H1 (cell line): ENCODE data around the gene GAP43. TPM values are rescaled to one million over a fixed set of nuclear protein-coding genes. Genes with fewer than 3 reads are reported as not detected.

Source experiments
- CTCF ChIA-PET: fragments of 300-600 bp; sonication (Branson Sonifier 250); formaldehyde crosslinking; loops from one replicate; lab custom pipeline; 2021; ENCODE audit not compliant: partially characterized antibody; lab: Charles Lee
- POLR2A ChIA-PET: fragments of 300-600 bp; sonication (Branson Sonifier 250); formaldehyde crosslinking; loops from one replicate; lab custom pipeline; 2021; ENCODE audit warnings: inconsistent platforms; ENCODE audit not compliant: partially characterized antibody; lab: Charles Lee
- DNase-seq, 2 experiments: peaks; one replicate each; pipeline versions ENCODE4 v3.0.0 to v3.0.0-alpha.2; 2010 to 2022; ENCODE audit warnings: low spot score in 2 of 2, low read depth in 1 of 2, mixed read lengths in 1 of 2
- FAIRE-seq: peaks from 2 replicates; lab custom pipeline; 2011; peaks lifted over from hg19 to GRCh38; lab: Jason Lieb, UNC
- H2AFZ ChIP-seq: 2 replicates; pipeline ENCODE4 v1.8.1; 2012; ENCODE audit warnings: low read length, inconsistent platforms
- H2AK5ac ChIP-seq: 2 replicates; pipeline ENCODE4 v1.6.1; 2013; ENCODE audit warnings: low read depth, low read length
- H2BK120ac ChIP-seq: replicated peaks from 2 replicates; pipeline ENCODE3; 2013; ENCODE audit warnings: low read depth, low read length, inconsistent platforms
- H2BK12ac ChIP-seq: 2 replicates; pipeline ENCODE4 v1.6.1; 2013; ENCODE audit warnings: low read depth, low read length
- H2BK15ac ChIP-seq: 2 replicates; pipeline ENCODE4 v1.6.1; 2013; ENCODE audit warnings: low read length
- H2BK20ac ChIP-seq: 2 replicates; pipeline ENCODE4 v1.6.1; 2013; ENCODE audit warnings: low read length
- H2BK5ac ChIP-seq: 2 replicates; pipeline ENCODE4 v1.6.1; 2013; ENCODE audit warnings: low read depth, low read length
- H3K14ac ChIP-seq: 2 replicates; pipeline ENCODE4 v1.6.1; 2013; ENCODE audit warnings: inconsistent platforms; ENCODE audit not compliant: insufficient read length
- H3K18ac ChIP-seq: 2 replicates; pipeline ENCODE4 v1.6.1; 2013; ENCODE audit warnings: low read length; ENCODE audit errors: extremely low read depth
- H3K23ac ChIP-seq: 2 replicates; pipeline ENCODE4 v1.6.1; 2013; ENCODE audit warnings: inconsistent platforms; ENCODE audit not compliant: insufficient read length
- H3K23me2 ChIP-seq: 2 replicates; pipeline ENCODE4 v1.6.1; 2013; ENCODE audit warnings: low read depth, low read length
- H3K27ac ChIP-seq: 2 replicates; pipeline ENCODE4 v1.6.1; 2011; ENCODE audit warnings: low read depth, low read length, inconsistent platforms
- H3K27me3 ChIP-seq, 4 experiments: replicated peaks in 1 of 4; 1 replicate in 1 of 4; 2 replicates in 3 of 4; pipeline versions ENCODE4 v1.6.1 to v1.8.1; 2011 to 2013; ENCODE audit warnings: low read length in 3 of 4, mild to moderate bottlenecking in 3 of 4, inconsistent platforms in 2 of 4, mixed read lengths in 2 of 4, moderate library complexity in 1 of 4; ENCODE audit not compliant: control insufficient read depth in 3 of 4, insufficient read depth in 3 of 4; ENCODE audit errors: extremely low read depth in 1 of 4
- H3K36me3 ChIP-seq, 4 experiments: 2 replicates each; pipeline versions ENCODE4 v1.6.1 to v1.8.1; 2011 to 2013; ENCODE audit warnings: mild to moderate bottlenecking in 4 of 4, low read length in 3 of 4, moderate library complexity in 2 of 4, control low read depth in 1 of 4, inconsistent platforms in 1 of 4; ENCODE audit not compliant: insufficient read depth in 4 of 4, control insufficient read depth in 2 of 4
- H3K4ac ChIP-seq: replicated peaks from 2 replicates; pipeline ENCODE3; 2013; ENCODE audit warnings: low read length, low read depth, mixed read lengths, inconsistent platforms; ENCODE audit not compliant: insufficient read length
- H3K4me1 ChIP-seq, 4 experiments: replicated peaks in 1 of 4; 1 replicate in 1 of 4; 2 replicates in 3 of 4; pipeline versions ENCODE4 v1.6.1 to v1.8.1; 2011 to 2013; ENCODE audit warnings: low read length in 3 of 4, inconsistent platforms in 2 of 4, mixed read lengths in 1 of 4; ENCODE audit not compliant: insufficient read depth in 4 of 4, control insufficient read depth in 3 of 4
- H3K4me2 ChIP-seq, 2 experiments: 2 replicates each; pipeline versions ENCODE4 v1.6.1 to v1.8.1; 2011 to 2013; ENCODE audit warnings: low read depth in 2 of 2, low read length in 2 of 2, control low read depth in 1 of 2, inconsistent platforms in 1 of 2, mild to moderate bottlenecking in 1 of 2; ENCODE audit not compliant: insufficient read depth in 1 of 2
- H3K4me3 ChIP-seq, 4 experiments: fragments of 200-600, 300-600 bp in 1 of 4; sonication (generic), shearing (Covaris generic), sonication (Bioruptor Twin) in 1 of 4; 2 replicates each; pipeline versions ENCODE4 v1.5.1 to v1.8.1; 2011 to 2016; ENCODE audit warnings: low read length in 4 of 4, low read depth in 3 of 4, control low read depth in 2 of 4, inconsistent platforms in 2 of 4, mild to moderate bottlenecking in 2 of 4, mixed read lengths in 1 of 4, moderate library complexity in 1 of 4; ENCODE audit not compliant: insufficient read depth in 2 of 4; ENCODE audit errors: extremely low read depth in 1 of 4
- H3K56ac ChIP-seq: replicated peaks from 2 replicates; pipeline ENCODE3; 2013; ENCODE audit warnings: low read depth, mild to moderate bottlenecking, mixed read lengths, low read length, inconsistent platforms; ENCODE audit not compliant: insufficient read length
- H3K79me1 ChIP-seq: 2 replicates; pipeline ENCODE4 v1.6.1; 2013; ENCODE audit warnings: low read depth, low read length, control low read depth
- H3K79me2 ChIP-seq, 2 experiments: 2 replicates each; pipeline versions ENCODE4 v1.6.1 to v1.8.1; 2012 to 2013; ENCODE audit warnings: low read length in 2 of 2, mild to moderate bottlenecking in 2 of 2, inconsistent platforms in 1 of 2; ENCODE audit not compliant: insufficient read depth in 2 of 2, control insufficient read depth in 1 of 2
- H3K9ac ChIP-seq, 4 experiments: replicated peaks in 1 of 4; 1 replicate in 1 of 4; 2 replicates in 3 of 4; pipeline versions ENCODE4 v1.6.1 to v1.8.1; 2011 to 2013; ENCODE audit warnings: low read depth in 3 of 4, low read length in 3 of 4, control low read depth in 2 of 4, mild to moderate bottlenecking in 2 of 4, moderate library complexity in 2 of 4, inconsistent platforms in 1 of 4; ENCODE audit errors: extremely low read depth in 1 of 4
- H3K9me3 ChIP-seq, 2 experiments: 2 replicates each; pipeline versions ENCODE4 v1.6.1 to v1.8.1; 2012 to 2013; ENCODE audit warnings: mild to moderate bottlenecking in 2 of 2, moderate library complexity in 2 of 2, control low read depth in 1 of 2, inconsistent platforms in 1 of 2, low read depth in 1 of 2, low read length in 1 of 2, mixed read lengths in 1 of 2; ENCODE audit not compliant: insufficient read depth in 2 of 2
- H4K20me1 ChIP-seq, 2 experiments: replicated peaks in 1 of 2; 2 replicates each; pipeline versions ENCODE3 to v1.8.1; 2011 to 2013; ENCODE audit warnings: inconsistent platforms in 2 of 2, low read length in 2 of 2, mild to moderate bottlenecking in 1 of 2; ENCODE audit not compliant: insufficient read depth in 2 of 2, control insufficient read depth in 1 of 2
- H4K5ac ChIP-seq: 2 replicates; pipeline ENCODE4 v1.6.1; 2013; ENCODE audit warnings: low read length, low read depth, mixed read lengths, inconsistent platforms; ENCODE audit not compliant: insufficient read length
- H4K8ac ChIP-seq: 2 replicates; pipeline ENCODE4 v1.8.0; 2013; ENCODE audit warnings: mild to moderate bottlenecking, moderate library complexity, low read length, inconsistent platforms; ENCODE audit not compliant: insufficient read depth; ENCODE audit errors: extremely low read depth
- H4K91ac ChIP-seq: replicated peaks from 2 replicates; pipeline ENCODE3; 2013; ENCODE audit warnings: low read length, mixed read lengths, inconsistent platforms; ENCODE audit not compliant: insufficient read length
- E2F6 ChIP-seq: IDR thresholded peaks from 2 replicates; pipeline ENCODE4 v1.6.1; 2012; ENCODE audit warnings: inconsistent platforms
- SAP30 ChIP-seq: fragments of 300-600 bp; sonication (generic); IDR thresholded peaks from 2 replicates; pipeline ENCODE4 v1.7.1; 2012; ENCODE audit warnings: low read length, moderate library complexity, mild to moderate bottlenecking, inconsistent platforms; ENCODE audit not compliant: insufficient read depth, insufficient replicate concordance
- USF2 ChIP-seq: IDR thresholded peaks from 2 replicates; pipeline ENCODE4 v1.6.1; 2011; ENCODE audit warnings: low read length, improper control_type of control experiment
- YY1 ChIP-seq: IDR thresholded peaks from 2 replicates; pipeline ENCODE4 v1.6.1; 2011; ENCODE audit warnings: low read depth, mild to moderate bottlenecking, low read length
- polyA plus RNA-seq, 7 experiments: library from polyadenylated mRNA; depleted of rRNA in 3 of 7; stranded (reverse) in 5 of 7; unstranded in 2 of 7; fragments of >200 nt in 5 of 7; fragments of 200-250 nt in 2 of 7; gene quantifications; 1 replicate in 5 of 7; 2 replicates in 1 of 7; 4 replicates in 1 of 7; pipeline versions ENCODE4 v1.2.1 to v1.2.3, GENCODE V29; 2011 to 2013; ENCODE audit warnings: missing spikeins in 2 of 7, mixed read lengths in 2 of 7
- total RNA-seq: library from RNA; stranded (reverse); fragmentation: NEBNext Ultra II Directional; extraction: Animal tissue kit (Norgen Biotek cat#: 25700); gene quantifications from 2 replicates; pipeline ENCODE4 v1.2.1, GENCODE V29; 2021

The GAP43 gene
- total and polyA plus RNA-seq, 2 of the 8 experiments (the other 6 are each of a cell fraction or from before 2014, with no cell fraction given): 11.2 to 21.9 TPM

- ChIA-PET CTCF (interaction anchor here (1.0 to 1.6 kb wide), 3 partner anchors 15 to 84 kb away, joined by 4 to 5 read pairs (median 4); no protein-coding TSS in a partner anchor), POLR2A (interaction anchor here (0.6 kb wide), 1 partner anchor 16 kb away, joined by 3 read pairs; no protein-coding TSS in a partner anchor)
- H3K79me2 ChIP-seq: no peaks in the 10 kb centered on the region
- no peaks in the 10 kb centered on the region for H3K36me3 ChIP-seq
- H3K27me3 ChIP-seq: no peaks in the 10 kb centered on the region
- H3K9ac ChIP-seq: no peak overlapping the region
- H2BK120ac ChIP-seq: no peak overlapping the region
- H4K20me1 ChIP-seq: no peaks in the 10 kb centered on the region
- H3K4ac ChIP-seq: no peak overlapping the region
- H3K4me1 ChIP-seq: peaks cover 0 to 6% (median 4%) of the 10 kb centered on the region in 4 experiments; a peak in 4 of 7 replicates
- H3K56ac ChIP-seq: no peak overlapping the region
- DNase-seq (no peak), FAIRE-seq (no peak)
- H3K4me3 ChIP-seq: no peak overlapping the region
- no peak overlapping the region for H4K91ac ChIP-seq
- no peak overlapping the region for H3K18ac ChIP-seq
- H3K79me1 ChIP-seq: no peaks in the 10 kb centered on the region
- H2BK20ac ChIP-seq: no peak overlapping the region
- H3K27ac ChIP-seq: no peak overlapping the region
- H3K9me3 ChIP-seq: 0 out of 4 replicates have a peak, but pooled peaks cover 0 to 2% of the 10 kb centered on the region in 2 experiments
- no peak overlapping the region for H2BK5ac ChIP-seq
- no peak overlapping the region for H2AFZ ChIP-seq
- H3K14ac ChIP-seq: no peak overlapping the region
- no peak overlapping the region for H3K23ac ChIP-seq
- peak overlapping the region in 1 of 2 experiments; percentile 24; a peak in 2 of 4 replicates for H3K4me2 ChIP-seq
- H2BK15ac ChIP-seq: no peak overlapping the region
- no peak overlapping the region for H2BK12ac ChIP-seq
- H2AK5ac ChIP-seq: no peak overlapping the region
- no peak overlapping the region for H4K8ac ChIP-seq
- no peaks in the 10 kb centered on the region for H3K23me2 ChIP-seq
- no peak overlapping the region for H4K5ac ChIP-seq
- no peak for TF ChIP-seq YY1
- no peak for TF ChIP-seq SAP30
- TF ChIP-seq USF2: no peak
- no peak for TF ChIP-seq E2F6
Observed at GRCh38 chr3:115699706-115700105, 76.4 kb downstream of the GAP43 start.
